GM23248 (cell line): ENCODE data around the gene PLEKHM2.

ENCODE experiments used
- EZH2 ChIP-seq: fragments of 200-600 bp; sonication (generic); IDR thresholded peaks from 2 replicates; pipeline ENCODE4 v1.6.1; 2018; ENCODE audit warnings: antibody characterized with exemption, mild to moderate bottlenecking; ENCODE audit not compliant: insufficient read depth, poor library complexity, severe bottlenecking
- EZH2phosphoT487 ChIP-seq: fragments of 200-600 bp; sonication (generic); IDR thresholded peaks from 2 replicates; pipeline ENCODE4 v1.6.1; 2018; ENCODE audit warnings: antibody characterized with exemption, moderate library complexity, mild to moderate bottlenecking, low read depth; ENCODE audit not compliant: insufficient read depth

DNA sequence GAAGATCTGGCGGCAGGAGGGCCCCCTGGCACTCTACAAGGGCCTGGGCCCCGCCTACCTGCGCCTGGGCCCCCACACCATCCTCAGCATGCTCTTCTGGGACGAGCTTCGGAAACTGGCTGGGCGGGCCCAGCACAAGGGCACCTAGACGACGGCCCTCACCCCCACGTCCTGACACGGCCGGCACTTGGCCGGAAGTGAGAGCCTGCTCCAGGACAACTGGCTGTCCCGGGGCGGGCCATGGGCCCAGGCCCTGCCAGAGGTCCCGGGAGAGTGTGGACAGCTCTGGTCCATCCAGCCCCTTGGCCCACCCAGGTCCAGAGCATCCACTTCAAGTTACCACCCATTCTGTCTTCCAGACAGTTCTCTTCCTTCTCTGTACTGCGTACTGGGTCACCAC, 55.1 kb downstream of the PLEKHM2 start:
- TF ChIP-seq EZH2 (no peak), EZH2phosphoT487 (no peak)
